Muscle of leg (tissue), 11 donors: ENCODE measurements around the gene APCS. TPM values are rescaled to one million over a fixed set of nuclear protein-coding genes. Genes with fewer than 3 reads are reported as not detected.

Experiments used
- DNase-seq: peaks from one replicate; pipeline ENCODE4 v3.0.0; 2013
- H3K27ac ChIP-seq: one replicate; pipeline ENCODE4 v1.5.1; 2013; ENCODE audit warnings: mild to moderate bottlenecking, low read length, control low read depth
- H3K27me3 ChIP-seq: one replicate; pipeline ENCODE4 v1.6.1; 2013; ENCODE audit warnings: low read length; ENCODE audit not compliant: control insufficient read depth, insufficient read depth
- H3K36me3 ChIP-seq: one replicate; pipeline ENCODE4 v1.6.1; 2013; ENCODE audit warnings: low read length; ENCODE audit not compliant: control insufficient read depth, insufficient read depth
- H3K4me1 ChIP-seq: one replicate; pipeline ENCODE4 v1.6.1; 2013; ENCODE audit warnings: low read length; ENCODE audit not compliant: control insufficient read depth, insufficient read depth
- H3K4me3 ChIP-seq: one replicate; pipeline ENCODE4 v1.5.1; 2013; ENCODE audit warnings: low read length, control low read depth
- H3K9me3 ChIP-seq: replicated peaks from 2 replicates; pipeline ENCODE4 v1.6.1; 2013; ENCODE audit warnings: low read depth, low read length; ENCODE audit not compliant: control insufficient read depth
- WGBS: methylation state at CpG from one replicate; pipeline ENCODE4 v1.1.5; 2013; ENCODE audit warnings: missing lambda C conversion rate; ENCODE audit not compliant: insufficient coverage; 5-methylcytosine and 5-hydroxymethylcytosine counted together
- polyA plus RNA-seq, 8 donors: library from polyadenylated mRNA; unstranded; fragments of 120-200 nt; gene quantifications; one replicate each; pipeline versions ENCODE4 v1.2.1 to v1.2.3, GENCODE V29; 2013; ENCODE audit warnings: inconsistent platforms in 1 of 8, low replicate concordance in 1 of 8; ENCODE audit not compliant: insufficient read length in 8 of 8, insufficient read depth in 1 of 8
- total RNA-seq: library from RNA; stranded (reverse); fragments of 120-200 nt; gene quantifications from one replicate; pipeline ENCODE4 v1.2.4, GENCODE V29; 2013

APCS gene
- total and polyA plus RNA-seq, 9 donors: not detected

DNA sequence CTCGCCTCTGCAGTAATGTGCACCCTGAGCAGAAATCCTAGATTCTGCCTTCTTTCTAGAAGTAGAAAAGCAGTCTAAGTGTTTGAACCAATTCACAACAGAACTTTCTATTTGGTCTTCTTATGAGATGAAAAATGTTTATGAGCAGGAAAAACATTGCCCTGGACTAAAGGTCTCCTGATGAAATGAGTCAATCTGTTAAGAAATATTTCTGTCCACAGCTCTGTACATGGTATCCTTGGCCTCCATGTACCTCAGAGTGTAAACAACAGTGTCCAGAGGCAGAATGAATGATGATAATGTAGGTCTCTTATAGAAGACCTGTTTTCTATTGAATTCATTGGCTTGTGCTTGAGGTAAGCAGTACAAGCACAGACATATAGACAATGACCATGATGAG, 6.2 kb upstream of the APCS start:
- Histone ChIP-seq H3K9me3 (peaks cover 2% of the 10 kb centered on the region), H3K27ac (no peak overlapping the region), H3K4me3 (no peak overlapping the region), H3K36me3 (no peaks in the 10 kb centered on the region), H3K27me3 (no peaks in the 10 kb centered on the region), H3K4me1 (no peaks in the 10 kb centered on the region)
- no peak for DNase-seq
- WGBS: no CpG with 5 or more reads among the region's 1 CpG

DNA sequence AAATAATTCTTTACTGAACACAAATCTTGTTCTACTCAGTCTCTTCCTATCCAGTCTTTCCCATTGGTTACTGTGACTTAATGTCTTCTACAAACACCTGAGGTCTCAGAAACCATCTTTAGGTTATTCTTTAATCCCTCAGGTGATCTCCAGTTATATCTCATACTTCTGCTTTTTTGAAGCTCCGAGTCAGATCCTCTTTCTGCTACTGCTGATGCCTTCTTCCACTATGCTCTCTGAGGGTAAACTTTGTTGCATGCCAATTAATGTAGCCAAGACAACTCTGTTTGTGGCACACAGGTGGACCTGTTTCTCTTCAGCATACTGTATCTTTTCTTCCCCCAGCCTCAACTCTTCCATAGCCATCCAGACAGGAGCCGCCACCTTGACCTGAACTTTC, 3.1 kb upstream of the APCS start:
- H3K36me3 ChIP-seq: no peaks in the 10 kb centered on the region

DNA sequence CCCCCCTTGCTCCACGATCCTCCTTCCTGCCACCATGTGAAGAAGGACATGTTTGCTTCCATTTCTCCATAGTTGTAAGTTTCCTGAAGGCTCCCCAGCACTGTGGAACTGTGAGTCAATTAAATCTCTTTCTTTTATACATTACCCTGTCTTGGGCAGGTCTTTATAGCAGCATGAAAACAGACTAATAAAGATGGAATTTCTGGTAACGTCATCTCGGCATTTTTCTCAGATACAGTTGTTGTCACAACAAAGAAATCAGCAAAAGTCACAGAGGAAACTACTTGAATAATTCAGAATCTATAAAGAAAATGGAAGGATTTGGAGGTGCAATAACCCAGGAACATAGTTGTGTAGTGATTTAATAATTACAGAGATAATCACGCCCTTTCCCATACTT, 4.4 kb downstream of the APCS start:
- H3K27me3 ChIP-seq: no peaks in the 10 kb centered on the region
- no peak for DNase-seq
- WGBS: no CpG with 5 or more reads among the region's 4 CpGs
- H3K36me3 ChIP-seq: no peaks in the 10 kb centered on the region
- H3K27ac ChIP-seq: no peak overlapping the region
- H3K4me1 ChIP-seq: no peaks in the 10 kb centered on the region
- no peaks in the 10 kb centered on the region for H3K9me3 ChIP-seq
- no peak overlapping the region for H3K4me3 ChIP-seq

More for the DNA sequence above, 3.1 kb upstream of the APCS start:
- H3K27me3 ChIP-seq: no peaks in the 10 kb centered on the region
- 71% methylated on average over 2 of the region's 2 CpGs for WGBS
- H3K4me3 ChIP-seq: no peak overlapping the region
- no peaks in the 10 kb centered on the region for H3K4me1 ChIP-seq
- no peak overlapping the region for H3K27ac ChIP-seq
- H3K9me3 ChIP-seq: no peaks in the 10 kb centered on the region
- DNase-seq: no peak

DNA sequence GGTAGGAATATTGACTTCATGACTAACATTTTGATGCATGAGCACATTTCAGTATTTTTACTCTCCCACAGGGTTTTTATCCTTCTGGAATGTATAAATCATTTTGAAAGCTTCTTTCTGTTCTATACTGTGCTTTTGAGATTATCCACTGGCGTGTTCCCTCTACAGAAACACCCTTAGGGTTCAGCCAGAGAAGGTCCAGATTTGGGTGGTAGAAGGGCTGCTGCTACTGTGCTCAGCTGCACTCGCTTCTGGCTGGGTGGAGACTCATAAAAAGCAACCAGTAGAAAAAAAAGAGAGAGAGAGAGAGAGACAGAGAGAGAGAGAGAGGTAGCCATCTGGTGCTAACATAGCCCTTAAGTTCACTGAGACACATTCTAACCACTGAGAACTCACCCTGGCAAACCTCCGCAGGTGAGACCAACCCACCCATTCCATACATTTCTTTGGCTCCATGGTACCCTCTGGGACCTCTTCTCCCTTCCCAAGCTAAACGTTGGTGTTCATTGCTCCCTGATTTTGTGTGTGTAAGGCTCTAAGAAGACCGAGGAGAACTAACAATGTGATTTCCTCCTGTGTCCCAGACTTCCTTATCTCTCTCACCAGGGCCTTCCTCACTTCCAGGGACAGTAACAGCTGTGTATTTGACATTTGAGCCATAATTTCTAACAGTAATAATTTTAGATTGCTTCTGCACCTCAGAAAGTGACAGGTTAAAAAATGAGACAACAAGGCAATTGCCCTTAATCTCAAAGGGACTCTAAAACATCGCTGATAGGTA, 7.2 kb downstream of the APCS start:
- no peaks in the 10 kb centered on the region for H3K36me3 ChIP-seq
- DNase-seq: no peak
- no peak overlapping the region for H3K27ac ChIP-seq
- H3K4me3 ChIP-seq: no peak overlapping the region
- H3K27me3 ChIP-seq: no peaks in the 10 kb centered on the region
- H3K4me1 ChIP-seq: no peaks in the 10 kb centered on the region
- H3K9me3 ChIP-seq: no peaks in the 10 kb centered on the region
- WGBS: no CpG with 5 or more reads among the region's 6 CpGs

DNA sequence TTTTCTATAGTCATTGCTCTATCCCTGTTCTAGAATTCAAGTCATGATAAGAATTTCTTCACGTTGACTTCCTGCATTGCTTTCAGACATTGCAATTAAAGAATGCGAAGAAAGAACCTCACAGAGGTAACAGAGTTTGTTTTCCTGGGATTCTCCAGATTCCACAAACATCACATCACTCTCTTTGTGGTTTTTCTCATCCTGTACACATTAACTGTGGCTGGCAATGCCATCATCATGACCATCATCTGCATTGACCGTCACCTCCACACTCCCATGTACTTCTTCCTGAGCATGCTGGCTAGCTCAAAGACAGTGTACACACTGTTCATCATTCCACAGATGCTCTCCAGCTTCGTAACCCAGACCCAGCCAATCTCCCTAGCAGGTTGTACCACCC, 10.6 kb downstream of the APCS start:
- no peaks in the 10 kb centered on the region for H3K4me1 ChIP-seq
- no peak for DNase-seq
- H3K4me3 ChIP-seq: no peak overlapping the region
- peaks cover 2% of the 10 kb centered on the region for H3K9me3 ChIP-seq
- no peaks in the 10 kb centered on the region for H3K36me3 ChIP-seq
- H3K27me3 ChIP-seq: no peaks in the 10 kb centered on the region
- H3K27ac ChIP-seq: no peak overlapping the region
- WGBS: 77% methylated on average over 3 of the region's 4 CpGs

DNA sequence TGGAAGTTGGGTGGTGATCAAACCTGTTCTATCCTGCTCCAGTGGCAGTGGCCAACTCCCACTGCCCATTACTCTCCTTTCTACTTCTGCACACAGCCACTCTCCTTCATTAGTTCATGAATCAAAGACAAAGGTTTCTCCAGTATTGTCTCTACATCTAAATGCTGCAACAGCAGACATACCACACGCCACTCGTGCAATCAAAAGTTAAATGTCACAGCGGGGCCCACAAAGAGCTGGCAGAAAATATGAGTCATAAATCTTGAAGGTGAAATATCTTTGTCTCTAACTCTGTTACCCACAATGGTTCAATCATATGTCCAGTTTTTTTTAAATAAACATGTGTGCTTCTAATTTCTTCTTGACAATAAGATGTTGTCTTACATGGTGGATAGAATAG, 13.3 kb downstream of the APCS start:
- no peak for DNase-seq
- no CpG with 5 or more reads among the region's 3 CpGs for WGBS
- no peak overlapping the region for H3K27ac ChIP-seq

DNA sequence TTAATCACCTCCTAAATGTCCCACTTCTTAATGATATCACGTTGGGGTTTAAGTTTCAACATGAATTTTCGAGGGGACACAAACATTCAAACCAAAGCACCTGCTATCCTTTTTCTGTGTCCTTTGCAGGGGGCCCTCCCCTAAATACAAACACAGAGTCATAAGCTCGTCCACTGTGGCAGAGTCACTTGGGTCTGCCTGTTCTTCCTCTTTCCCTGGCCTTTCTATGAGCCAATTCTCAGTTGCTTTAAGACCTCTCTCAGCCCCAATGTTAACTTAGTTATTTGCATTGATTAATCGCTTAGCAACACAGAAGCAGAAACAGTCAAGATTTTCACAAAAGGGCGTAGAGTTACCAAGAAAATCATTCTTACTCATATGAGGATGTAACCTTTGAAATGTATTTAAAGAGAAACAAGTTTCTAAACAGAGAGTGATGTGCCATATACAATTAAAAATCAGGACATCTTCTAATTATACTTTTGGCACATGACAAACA, 14.9 kb downstream of the APCS start:
- H3K27me3 ChIP-seq: no peaks in the 10 kb centered on the region
- no peaks in the 10 kb centered on the region for H3K4me1 ChIP-seq
- no peak overlapping the region for H3K27ac ChIP-seq
- DNase-seq: no peak
- H3K4me3 ChIP-seq: no peak overlapping the region
- WGBS: 80% methylated on average over 3 of the region's 5 CpGs
- peaks cover 2% of the 10 kb centered on the region for H3K9me3 ChIP-seq
- H3K36me3 ChIP-seq: no peaks in the 10 kb centered on the region

More for the DNA sequence above, 13.3 kb downstream of the APCS start:
- Histone ChIP-seq H3K4me1 (no peaks in the 10 kb centered on the region), H3K9me3 (peaks cover 2% of the 10 kb centered on the region), H3K36me3 (no peaks in the 10 kb centered on the region), H3K4me3 (no peak overlapping the region), H3K27me3 (no peaks in the 10 kb centered on the region)

DNA sequence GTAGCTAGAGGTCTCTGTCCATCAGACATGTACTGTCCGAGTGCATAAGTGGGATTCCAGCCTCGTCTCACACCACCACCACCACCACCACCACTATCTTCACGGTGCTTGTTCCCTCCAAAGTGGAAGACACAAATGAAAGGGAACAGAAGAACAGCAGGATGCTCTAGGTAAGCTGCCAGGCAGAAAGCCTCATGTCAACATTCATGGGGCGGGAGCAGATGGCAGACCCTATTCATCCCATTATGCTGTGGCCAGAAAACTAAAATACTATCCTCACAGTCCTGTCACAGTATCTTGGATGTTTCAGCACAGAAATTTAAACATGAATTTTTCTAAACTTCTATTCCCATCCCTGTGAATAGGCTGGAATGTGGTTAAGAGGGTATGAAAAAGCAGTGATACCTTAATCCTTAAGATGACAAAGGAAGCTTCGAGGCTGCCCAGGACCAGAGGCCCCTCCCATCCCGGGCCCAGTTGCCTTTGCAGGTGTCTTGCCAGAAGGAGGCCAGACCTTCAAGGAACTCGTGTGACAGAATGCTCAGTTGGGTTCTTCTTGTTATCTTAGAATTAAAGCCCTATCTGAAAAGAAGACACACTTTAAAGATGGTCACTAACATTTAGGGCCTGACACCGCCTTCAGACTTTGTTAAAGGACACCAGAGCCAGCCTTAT, 24.7 kb downstream of the APCS start:
- no peaks in the 10 kb centered on the region for H3K27me3 ChIP-seq
- H3K4me1 ChIP-seq: no peaks in the 10 kb centered on the region
- H3K9me3 ChIP-seq: no peaks in the 10 kb centered on the region
- no peaks in the 10 kb centered on the region for H3K36me3 ChIP-seq
- DNase-seq: no peak
- 70% methylated on average over 6 of the region's 8 CpGs for WGBS
- no peak overlapping the region for H3K4me3 ChIP-seq
- no peak overlapping the region for H3K27ac ChIP-seq

DNA sequence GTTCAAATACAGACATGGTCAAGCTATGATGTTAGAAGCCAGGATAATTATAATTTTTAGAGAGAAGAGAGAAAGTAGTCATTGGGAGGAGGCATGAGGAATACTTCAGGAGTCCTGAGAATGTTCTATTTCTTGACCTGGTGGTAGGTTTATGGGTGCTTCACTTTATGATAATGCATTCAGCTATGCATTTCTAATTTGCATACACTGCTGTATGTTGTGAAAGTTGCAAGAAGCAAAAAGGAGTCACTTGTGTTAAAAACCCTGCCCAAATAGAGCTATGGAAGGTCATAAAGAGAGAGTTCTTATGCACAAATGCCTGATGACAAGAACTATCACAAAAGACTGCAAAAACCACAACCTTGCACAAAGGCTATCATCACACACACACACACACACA, 45.3 kb downstream of the APCS start:
- Histone ChIP-seq H3K9me3 (no peaks in the 10 kb centered on the region), H3K4me3 (no peak overlapping the region), H3K27ac (no peak overlapping the region), H3K36me3 (no peaks in the 10 kb centered on the region), H3K27me3 (no peaks in the 10 kb centered on the region), H3K4me1 (no peaks in the 10 kb centered on the region)
- no peak for DNase-seq
